Prostate gland (tissue), 2 donors: Measurements from ENCODE around the gene SCEL. TPM values are rescaled to one million over a fixed set of nuclear protein-coding genes. Genes with fewer than 3 reads are reported as not detected.

ENCODE experiments used
- DNase-seq: peaks from one replicate; pipeline ENCODE4 v3.0.0-alpha.2; 2019; ENCODE audit warnings: low spot score
- H3K27ac ChIP-seq, 2 donors: fragments of 200-600 bp; sonication (generic); 2 replicates each; pipeline ENCODE4 v1.5.1; 2017 to 2019
- H3K27me3 ChIP-seq: fragments of 200-600 bp; sonication (generic); replicated peaks from 2 replicates; pipeline ENCODE4 v1.5.1; 2019; ENCODE audit not compliant: insufficient read depth
- H3K36me3 ChIP-seq, 2 donors: fragments of 200-600 bp; sonication (generic); 1 replicate in 1 of 2; 2 replicates in 1 of 2; pipeline versions ENCODE4 v1.5.1 to v1.8.1; 2017 to 2019
- H3K4me1 ChIP-seq: fragments of 200-600 bp; sonication (generic); replicated peaks from 2 replicates; pipeline ENCODE4 v1.5.1; 2019
- H3K4me3 ChIP-seq, 2 donors: fragments of 200-600 bp; sonication (generic); 2 replicates each; pipeline ENCODE4 v1.5.1; 2017 to 2019
- H3K9me3 ChIP-seq: fragments of 200-600 bp; sonication (generic); 2 replicates; pipeline ENCODE4 v1.5.1; 2017
- CTCF ChIP-seq, 4 experiments: fragments of 200-600 bp in 2 of 4; fragments of 450-650 bp in 2 of 4; sonication (generic) in 2 of 4; IDR thresholded peaks; 1 replicate in 3 of 4; 2 replicates in 1 of 4; pipeline ENCODE4 v1.5.1; 2016 to 2019; ENCODE audit warnings: antibody characterized with exemption in 4 of 4, mild to moderate bottlenecking in 2 of 4, moderate library complexity in 2 of 4
- POLR2A ChIP-seq: fragments of 450-650 bp; IDR thresholded peaks from one replicate; pipeline ENCODE4 v1.6.1; 2016; ENCODE audit warnings: antibody characterized with exemption, mild to moderate bottlenecking
- POLR2AphosphoS5 ChIP-seq: sonication (generic); formaldehyde crosslinking; IDR thresholded peaks from one replicate; pipeline ENCODE4 v1.6.1; 2017; ENCODE audit warnings: antibody characterized with exemption
- WGBS: methylation state at CpG from one replicate; pipeline ENCODE4 v1.1.5; 2018; 5-methylcytosine and 5-hydroxymethylcytosine counted together
- intact Hi-C: fragments of 100-400 bp; cut with DNase I; formaldehyde crosslinking; loops from one replicate; pipeline ENCODE4 v1.14.2; 2022
- total RNA-seq, 2 donors: library from RNA; depleted of rRNA; stranded (reverse); fragments of >200 nt; gene quantifications; one replicate each; pipeline ENCODE4 v1.1.0, GENCODE V29; 2016

The SCEL gene
- total RNA-seq, 2 donors from 2014 or later: 0.09 to 2.3 TPM

GRCh38 chr13:77507931-77508776 lies 27.4 kb upstream of the SCEL start:
- H3K9me3 ChIP-seq: no peaks in the 10 kb centered on the region
- intact Hi-C loops: no loop called here
- H3K27ac ChIP-seq: no peak overlapping the region
- H3K36me3 ChIP-seq: no peaks in the 10 kb centered on the region
- H3K4me1 ChIP-seq: peaks cover 9% of the 10 kb centered on the region
- WGBS: 9% methylated on average over 5 of the region's 5 CpGs
- DNase-seq: peak; percentile 4
- no peaks in the 10 kb centered on the region for H3K27me3 ChIP-seq
- H3K4me3 ChIP-seq: no peak overlapping the region
- TF ChIP-seq POLR2AphosphoS5 (peak; percentile 15), POLR2A (no peak), CTCF (IDR thresholded peaks at IDR 0.05) (no peak)

GRCh38 chr13:77508959-77509620 lies 26.4 kb upstream of the SCEL start:
- no peaks in the 10 kb centered on the region for H3K27me3 ChIP-seq
- 18% methylated on average over 4 of the region's 4 CpGs for WGBS
- no peak for DNase-seq
- H3K36me3 ChIP-seq: no peaks in the 10 kb centered on the region
- H3K4me1 ChIP-seq: peaks cover 9% of the 10 kb centered on the region
- intact Hi-C loops: no loop called here
- H3K27ac ChIP-seq: no peak overlapping the region
- no peak overlapping the region for H3K4me3 ChIP-seq
- no peaks in the 10 kb centered on the region for H3K9me3 ChIP-seq
- TF ChIP-seq POLR2A (no peak), CTCF (IDR thresholded peaks at IDR 0.05) (no peak)

GRCh38 chr13:77510156-77510555 lies 25.4 kb upstream of the SCEL start:
- no peak overlapping the region for H3K27ac ChIP-seq
- intact Hi-C loops: no loop called here
- no peaks in the 10 kb centered on the region for H3K9me3 ChIP-seq
- WGBS: over 99% methylated on average over 3 of the region's 3 CpGs
- TF ChIP-seq POLR2AphosphoS5 (no peak), CTCF (IDR thresholded peaks at IDR 0.05) (no peak)
- no peak overlapping the region for H3K4me3 ChIP-seq
- H3K36me3 ChIP-seq: no peaks in the 10 kb centered on the region
- no peak for DNase-seq
- H3K4me1 ChIP-seq: peaks cover 9% of the 10 kb centered on the region
- H3K27me3 ChIP-seq: no peaks in the 10 kb centered on the region

- no peak for DNase-seq
- 62% methylated on average over 5 of the region's 5 CpGs for WGBS
- Histone ChIP-seq H3K27ac (no peak overlapping the region), H3K9me3 (no peaks in the 10 kb centered on the region), H3K4me3 (no peak overlapping the region), H3K27me3 (no peaks in the 10 kb centered on the region), H3K4me1 (peaks cover 9% of the 10 kb centered on the region), H3K36me3 (no peaks in the 10 kb centered on the region)
- intact Hi-C loops: no loop called here
- no peak for TF ChIP-seq POLR2AphosphoS5
- TF ChIP-seq POLR2A: no peak
- no peak for TF ChIP-seq CTCF (IDR thresholded peaks at IDR 0.05)
These were observed 24.0 kb upstream of the SCEL start for GRCh38 chr13:77511552-77511951.
